NK-92 (cell line): ENCODE measurements around the gene ZBTB49.

ENCODE experiments used
- DNase-seq: peaks from one replicate; lab custom pipeline; 2025; ENCODE audit not compliant: unreplicated experiment; lab: John Stamatoyannopoulos, UW

Gene ZBTB49

DNA sequence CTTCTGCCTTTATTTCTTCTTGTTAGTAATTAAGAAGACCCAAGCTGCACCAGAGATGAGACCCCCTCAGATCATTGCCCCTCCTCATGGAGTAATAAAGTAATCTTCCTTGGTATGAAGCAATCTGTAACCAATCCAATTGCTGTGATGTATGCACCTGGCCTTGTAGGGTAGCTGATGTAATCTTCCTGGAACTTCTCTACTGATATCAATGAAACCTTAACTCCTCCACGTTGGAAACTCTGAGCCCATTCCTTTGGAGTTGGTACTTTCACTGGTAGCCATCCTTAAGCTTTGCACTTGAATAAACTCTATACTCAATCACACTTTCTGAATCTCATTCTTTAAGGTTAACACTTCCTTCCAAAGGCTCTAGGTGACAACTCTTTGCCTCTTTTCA is 65.3 kb downstream of the ZBTB49 start:
- DNase-seq, result no peak

DNA sequence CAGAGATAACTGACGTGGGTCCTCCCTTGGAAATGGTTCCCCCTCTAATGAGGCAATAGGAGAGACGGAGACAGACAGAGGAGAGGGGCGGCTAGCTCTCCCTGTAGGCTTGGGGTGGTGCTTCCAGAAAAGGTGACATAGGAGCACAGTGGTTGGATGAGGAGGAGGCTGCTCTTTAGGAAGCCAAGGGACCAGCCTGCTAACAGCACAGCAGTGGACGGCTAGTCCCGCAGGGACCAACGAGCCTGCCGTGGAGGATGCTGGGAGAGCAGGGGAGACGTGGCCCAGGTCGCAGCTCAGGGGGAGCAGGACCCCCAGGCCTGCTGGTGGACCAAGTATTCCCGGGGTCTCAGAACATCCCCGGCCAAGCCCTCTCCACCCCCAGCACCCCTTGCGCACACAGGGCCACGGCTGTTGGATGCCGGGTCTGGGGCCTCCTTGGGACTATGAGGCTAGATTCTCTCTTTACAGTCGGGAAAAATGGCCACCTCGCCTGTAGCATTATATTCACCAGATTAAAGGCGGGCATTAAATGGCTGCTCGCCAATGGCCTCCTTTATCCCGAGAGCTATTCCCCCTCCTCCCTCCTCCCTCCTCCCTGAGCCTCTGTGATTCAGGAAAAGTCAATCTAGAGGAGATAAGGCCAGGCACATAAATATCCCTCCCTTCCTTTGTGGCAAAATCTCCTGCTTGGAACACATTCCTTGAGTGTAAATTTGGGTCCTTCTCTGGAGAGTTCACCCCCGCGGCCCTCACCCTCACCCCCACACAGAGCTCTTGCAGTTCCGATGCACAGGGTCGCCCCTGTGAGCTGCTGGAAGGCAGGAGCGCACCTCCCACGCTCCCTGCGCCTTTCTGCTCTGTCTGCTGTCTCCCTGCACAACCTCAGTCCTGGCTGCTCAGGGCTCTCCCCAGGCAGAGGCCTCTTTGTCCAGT is 66.3 kb downstream of the ZBTB49 start:
- DNase-seq, result no peak

DNA sequence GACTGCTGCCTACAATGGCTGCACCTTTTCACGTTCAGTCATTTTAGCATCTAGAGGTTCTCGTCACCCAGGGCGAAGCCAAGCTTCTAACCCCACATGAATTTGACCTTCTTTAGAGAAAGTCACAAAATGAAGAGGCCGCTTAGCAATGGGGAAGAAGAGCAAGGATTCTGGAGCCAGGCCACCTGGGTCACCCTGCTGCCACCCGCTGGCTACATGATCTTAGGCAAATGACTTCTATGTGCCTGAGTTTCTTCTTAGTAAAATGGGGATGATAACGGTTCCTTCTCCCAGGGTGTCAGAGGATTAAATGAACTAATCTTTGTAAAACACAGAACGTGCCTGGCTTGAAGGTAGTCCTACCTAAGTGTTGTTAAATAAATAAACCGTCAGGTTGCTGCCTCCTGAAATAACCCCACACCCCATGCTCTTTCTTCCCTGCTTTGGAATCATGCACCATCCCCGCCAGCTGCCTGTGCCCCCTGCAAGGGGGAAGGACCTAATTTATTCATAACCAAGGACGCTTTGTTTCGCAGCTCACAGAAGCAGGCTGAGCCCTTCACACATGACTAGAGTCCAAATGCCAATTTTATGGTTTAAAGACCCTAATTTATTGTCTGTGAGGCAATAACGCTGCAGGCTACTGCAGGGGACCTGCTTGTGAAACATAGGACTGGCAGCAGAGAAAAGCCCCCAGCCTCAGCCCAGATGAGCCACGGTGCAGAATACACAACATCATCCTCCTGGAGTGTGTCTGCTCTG is 68.2 kb downstream of the ZBTB49 start:
- DNase-seq, result no peak

DNA sequence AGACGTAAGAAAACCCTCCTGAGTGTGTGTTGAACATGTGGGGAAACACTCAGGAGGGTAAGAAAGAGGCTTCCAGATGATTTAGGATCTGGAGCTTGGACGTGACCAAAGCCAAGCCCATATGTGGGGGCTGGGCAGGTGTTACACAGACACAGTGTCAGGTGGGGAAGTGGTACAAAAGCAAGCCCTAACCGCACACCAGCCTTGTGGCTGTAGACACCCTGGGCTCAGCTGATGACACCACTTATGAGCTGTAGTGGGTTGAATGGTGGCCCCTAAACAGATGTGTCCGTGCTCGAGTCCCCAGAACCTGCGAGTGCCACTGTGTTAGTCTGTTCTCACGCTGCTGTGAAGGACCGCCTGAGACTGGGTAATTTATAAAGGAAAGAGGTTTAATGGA is 71.8 kb downstream of the ZBTB49 start:
- no peak for DNase-seq

DNA sequence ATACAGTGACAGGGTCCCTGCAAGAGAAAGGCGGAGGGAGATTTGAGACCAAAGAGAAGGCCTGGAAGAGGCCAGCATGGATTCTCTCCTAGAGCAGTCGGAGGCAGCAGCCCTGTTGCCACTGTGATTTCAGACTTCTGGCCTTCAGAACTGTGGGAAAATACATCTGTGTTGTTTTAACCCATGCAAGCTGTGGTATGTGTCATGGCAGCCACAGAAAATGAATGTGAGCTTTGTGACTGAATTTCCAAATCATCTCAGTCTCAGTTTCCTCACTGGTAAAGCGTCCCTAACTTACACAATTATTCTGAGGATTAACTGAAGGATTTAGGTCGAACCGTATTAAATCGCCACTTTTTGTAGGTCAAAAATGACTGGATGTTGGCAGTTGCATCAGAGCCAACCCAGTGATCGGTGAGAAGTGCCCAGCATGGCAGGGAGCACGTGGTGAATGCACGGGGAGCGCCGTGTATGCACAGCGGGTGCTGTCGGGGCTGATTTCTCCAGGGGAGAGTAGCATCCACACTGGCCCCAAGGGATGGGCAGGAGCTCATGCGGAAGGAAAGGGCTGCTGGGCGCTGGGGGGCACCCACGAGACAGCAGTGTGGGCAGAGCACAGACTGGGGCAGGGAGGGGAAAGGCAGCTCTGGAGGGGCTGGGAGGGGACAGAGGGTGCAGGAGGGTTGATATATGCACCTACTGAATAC is 73.1 kb downstream of the ZBTB49 start:
- DNase-seq, result no peak

DNA sequence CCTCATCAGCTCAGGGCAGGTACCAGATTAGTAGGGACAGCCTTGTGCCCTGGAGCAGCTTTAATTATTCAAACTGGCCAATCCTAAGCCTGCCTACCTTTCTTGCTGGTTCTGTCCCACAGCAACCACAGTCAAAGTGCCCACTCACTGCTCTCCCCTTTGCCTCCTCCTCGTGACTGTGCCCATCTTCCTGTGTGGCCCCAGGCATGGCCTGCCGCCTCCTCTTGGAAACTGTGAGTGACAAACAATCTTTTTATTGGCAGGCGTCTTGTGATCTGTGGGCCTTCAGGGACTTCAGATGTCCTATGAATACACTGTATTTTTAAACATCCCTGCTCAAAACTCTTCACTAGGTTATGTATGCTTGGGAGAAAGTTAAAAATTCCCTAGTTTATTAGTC is 74.0 kb downstream of the ZBTB49 start:
- DNase-seq, result no peak

DNA sequence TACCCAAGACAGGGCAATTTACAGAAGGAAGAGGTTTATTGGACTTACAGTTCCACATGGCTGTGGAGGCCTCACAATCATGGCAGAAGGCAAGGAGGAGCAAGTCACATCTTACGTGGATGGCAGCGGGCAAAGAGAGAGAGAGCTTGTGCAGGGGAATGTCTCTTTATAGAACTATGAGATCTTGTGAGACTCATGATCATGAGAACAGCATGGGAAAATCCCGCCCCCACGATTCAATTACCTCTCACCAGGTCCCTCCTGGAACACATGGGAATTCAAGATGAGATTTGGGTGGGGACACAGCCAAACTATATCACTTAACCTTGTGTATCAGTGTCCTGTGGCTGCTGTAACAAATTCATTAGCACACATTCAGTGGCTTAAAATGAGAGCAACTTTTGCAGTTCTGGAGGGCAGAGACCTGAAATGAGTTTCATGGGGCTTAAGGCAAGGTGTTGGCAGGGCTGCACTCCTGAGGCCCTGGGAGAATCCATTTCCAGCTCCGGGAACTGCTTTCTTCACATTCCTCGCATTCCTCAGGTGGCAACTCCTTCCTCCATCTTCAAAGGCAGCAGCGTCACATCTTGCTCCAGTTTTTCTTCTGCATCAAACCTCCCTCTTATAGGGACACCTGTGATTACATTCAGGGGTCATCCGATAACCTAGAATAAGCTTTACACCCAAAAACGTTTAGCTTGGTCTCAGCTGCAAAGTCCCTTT is 74.6 kb downstream of the ZBTB49 start:
- no peak for DNase-seq

DNA sequence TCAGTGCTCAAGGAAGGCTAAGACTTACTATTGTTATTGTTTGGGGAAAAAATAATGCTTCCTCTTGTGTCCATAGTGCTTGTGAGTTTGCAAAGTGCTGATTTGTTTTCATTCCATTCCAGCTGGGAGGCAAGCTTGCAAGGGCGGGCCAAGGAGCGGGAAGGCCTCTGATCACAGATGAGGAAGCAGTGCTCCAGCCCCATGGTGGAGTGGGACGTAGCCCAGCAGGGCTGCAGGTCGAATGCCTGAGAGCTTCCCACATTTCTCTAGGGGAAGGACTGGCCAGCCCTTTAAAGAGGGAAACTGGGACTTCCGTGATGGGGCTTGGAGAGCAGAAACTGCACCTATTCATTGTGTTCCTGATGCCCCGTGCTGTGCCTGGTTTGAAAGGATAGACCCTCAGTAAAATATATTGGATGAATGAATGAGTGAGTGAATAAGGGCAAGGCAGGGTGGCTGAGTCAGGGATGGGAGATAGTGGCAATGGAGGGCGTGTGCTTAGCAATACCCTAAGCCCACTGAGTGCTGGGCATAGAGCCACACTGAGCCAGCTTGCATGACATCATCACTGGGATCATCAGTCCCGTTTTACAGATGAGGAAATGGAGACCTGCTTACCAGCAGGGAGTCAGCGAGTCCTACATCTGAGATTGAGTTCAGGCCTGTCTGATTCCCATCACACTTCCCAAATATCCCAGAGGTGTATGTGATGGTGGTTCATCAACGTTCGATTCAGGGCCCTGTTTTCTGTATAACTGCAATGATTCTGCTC is 78.9 kb downstream of the ZBTB49 start:
- DNase-seq, result no peak
